ENCODE results near the gene PGBD5.

Gene PGBD5

DNA sequence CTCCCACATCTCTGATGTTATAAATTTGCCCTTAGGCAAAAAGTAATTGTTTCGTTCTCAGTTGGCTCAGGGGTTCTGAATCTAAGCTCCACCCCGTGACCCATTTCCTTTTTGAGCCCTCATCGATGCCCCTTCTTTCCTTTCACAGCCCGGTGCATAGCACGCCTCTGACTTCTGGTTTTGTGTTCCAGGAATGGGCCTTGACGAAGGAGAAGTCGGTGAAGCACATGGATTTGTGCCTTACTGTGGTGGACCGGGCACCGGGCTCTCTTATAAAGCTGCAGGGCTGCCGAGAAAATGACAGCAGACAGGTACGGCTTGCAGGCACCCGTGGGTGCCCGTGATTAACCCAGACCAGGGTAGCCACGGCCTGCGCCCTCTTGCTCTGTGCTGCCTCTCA, 151.9 kb downstream of the PGBD5 start:
- TF ChIP-seq, protein P1, sequence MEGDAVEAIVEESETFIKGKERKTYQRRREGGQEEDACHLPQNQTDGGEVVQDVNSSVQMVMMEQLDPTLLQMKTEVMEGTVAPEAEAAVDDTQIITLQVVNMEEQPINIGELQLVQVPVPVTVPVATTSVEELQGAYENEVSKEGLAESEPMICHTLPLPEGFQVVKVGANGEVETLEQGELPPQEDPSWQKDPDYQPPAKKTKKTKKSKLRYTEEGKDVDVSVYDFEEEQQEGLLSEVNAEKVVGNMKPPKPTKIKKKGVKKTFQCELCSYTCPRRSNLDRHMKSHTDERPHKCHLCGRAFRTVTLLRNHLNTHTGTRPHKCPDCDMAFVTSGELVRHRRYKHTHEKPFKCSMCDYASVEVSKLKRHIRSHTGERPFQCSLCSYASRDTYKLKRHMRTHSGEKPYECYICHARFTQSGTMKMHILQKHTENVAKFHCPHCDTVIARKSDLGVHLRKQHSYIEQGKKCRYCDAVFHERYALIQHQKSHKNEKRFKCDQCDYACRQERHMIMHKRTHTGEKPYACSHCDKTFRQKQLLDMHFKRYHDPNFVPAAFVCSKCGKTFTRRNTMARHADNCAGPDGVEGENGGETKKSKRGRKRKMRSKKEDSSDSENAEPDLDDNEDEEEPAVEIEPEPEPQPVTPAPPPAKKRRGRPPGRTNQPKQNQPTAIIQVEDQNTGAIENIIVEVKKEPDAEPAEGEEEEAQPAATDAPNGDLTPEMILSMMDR (conservative IDR thresholded peaks at IDR 0.05; ENCODE audit: low read depth), result no peak
- no peak for DNase-seq (ENCODE audit: low spot score)
- CTCF ChIA-PET, result no interaction called here
- POLR2A ChIA-PET (ENCODE audit: low non-redundant PET), result no interaction called here
- no peak overlapping the region for H3K27ac ChIP-seq

DNA sequence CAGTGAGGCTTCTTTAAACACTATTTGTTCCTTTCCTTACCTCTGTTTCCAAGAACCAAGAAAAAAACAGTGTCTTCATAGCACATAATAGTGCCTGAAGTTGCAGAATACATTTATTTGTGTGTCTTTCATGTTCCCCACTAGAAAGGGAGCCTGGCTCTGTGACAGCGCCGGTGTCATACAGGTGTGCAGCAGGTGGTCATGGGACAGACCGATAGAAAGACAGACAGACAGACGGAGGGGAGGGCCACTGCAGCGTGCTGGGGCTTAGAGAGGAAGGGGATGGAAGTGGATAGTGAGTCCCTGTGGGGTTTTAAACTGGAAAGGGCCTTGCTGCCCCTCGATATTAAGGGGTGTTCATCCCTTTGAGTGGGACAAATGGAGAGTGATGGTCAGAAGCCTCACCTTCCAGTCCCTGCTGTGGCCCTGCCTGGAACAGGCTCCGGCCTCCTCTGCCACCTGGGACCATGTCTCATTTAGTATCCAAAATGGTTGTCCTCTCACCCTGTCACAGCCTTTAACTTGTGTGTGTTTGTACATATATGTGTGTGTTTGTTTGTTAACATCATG, 152.9 kb downstream of the PGBD5 start:
- DNase-seq (ENCODE audit: low spot score), result no peak
- H3K27ac ChIP-seq, result no peak overlapping the region
- ChIA-PET CTCF (no interaction called here), POLR2A (ENCODE audit: low non-redundant PET) (no interaction called here)
- TF ChIP-seq, protein P1 (conservative IDR thresholded peaks at IDR 0.05; ENCODE audit: low read depth), result no peak

DNA sequence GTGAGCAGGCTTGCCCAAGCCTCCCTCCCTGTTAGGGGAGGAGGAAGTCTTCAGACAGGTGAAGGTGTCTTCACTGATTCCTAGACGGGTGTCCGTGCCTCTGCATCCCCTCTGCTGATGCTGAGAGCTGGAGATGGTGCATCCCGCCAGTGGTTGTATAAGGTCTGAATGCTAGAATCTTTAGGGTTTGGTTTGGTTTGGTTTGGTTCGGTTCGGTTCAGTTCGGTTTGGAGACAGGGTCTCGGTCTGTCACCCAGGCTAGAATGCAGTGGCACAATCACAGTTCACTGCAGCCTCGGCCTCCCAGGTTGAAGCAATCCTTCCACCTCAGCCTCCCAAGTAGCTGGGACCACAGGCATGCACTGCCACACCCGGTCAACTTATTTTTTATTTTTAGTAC, 153.6 kb downstream of the PGBD5 start:
- ChIA-PET CTCF (no interaction called here), POLR2A (ENCODE audit: low non-redundant PET) (no interaction called here)
- TF ChIP-seq, protein P1 (conservative IDR thresholded peaks at IDR 0.05; ENCODE audit: low read depth), result no peak
- DNase-seq (ENCODE audit: low spot score), result no peak
- H3K27ac ChIP-seq, result no peak overlapping the region

DNA sequence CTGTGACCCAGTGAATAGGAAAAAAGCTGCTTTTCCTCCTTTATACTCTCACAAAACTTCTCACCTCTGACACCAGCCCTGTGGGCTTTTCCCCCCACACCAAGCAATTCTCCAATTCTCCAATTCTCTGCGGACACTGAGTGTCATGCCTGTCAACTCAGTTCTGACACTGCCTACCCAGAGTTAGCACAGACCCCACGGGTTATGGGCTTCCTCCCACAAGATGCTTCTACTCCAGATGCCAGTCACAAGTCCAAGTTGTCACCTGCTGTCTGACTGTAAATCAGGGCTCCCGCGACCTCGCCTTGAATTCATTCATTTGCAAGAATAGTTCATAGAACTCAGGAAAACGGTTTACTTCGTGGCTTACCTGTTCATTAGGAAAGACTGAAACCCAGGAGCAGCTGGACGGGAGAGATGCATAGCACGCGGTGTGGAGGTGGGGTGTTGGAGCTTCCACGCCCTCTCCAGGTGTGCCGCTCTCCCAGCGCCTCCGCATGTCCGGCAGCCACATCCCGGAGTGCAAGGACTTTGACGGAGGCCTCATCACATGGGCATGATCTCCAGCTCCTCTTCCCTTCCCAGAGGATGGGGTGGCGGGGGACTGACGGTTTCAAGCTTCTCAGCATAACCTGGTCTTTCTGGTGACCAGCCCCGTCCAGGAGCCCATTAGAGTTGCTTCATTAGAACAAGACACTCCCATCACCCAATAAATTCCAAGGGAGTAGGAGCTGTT, 154.7 kb downstream of the PGBD5 start:
- ChIA-PET CTCF (interaction anchor here (0.5 kb wide), 1 partner anchor 279 kb away, joined by 8 read pairs; no protein-coding TSS in a partner anchor), POLR2A (ENCODE audit: low non-redundant PET) (no interaction called here)
- no peak overlapping the region for H3K27ac ChIP-seq
- TF ChIP-seq, protein P1 (conservative IDR thresholded peaks at IDR 0.05; ENCODE audit: low read depth), result no peak
- no peak for DNase-seq (ENCODE audit: low spot score)

DNA sequence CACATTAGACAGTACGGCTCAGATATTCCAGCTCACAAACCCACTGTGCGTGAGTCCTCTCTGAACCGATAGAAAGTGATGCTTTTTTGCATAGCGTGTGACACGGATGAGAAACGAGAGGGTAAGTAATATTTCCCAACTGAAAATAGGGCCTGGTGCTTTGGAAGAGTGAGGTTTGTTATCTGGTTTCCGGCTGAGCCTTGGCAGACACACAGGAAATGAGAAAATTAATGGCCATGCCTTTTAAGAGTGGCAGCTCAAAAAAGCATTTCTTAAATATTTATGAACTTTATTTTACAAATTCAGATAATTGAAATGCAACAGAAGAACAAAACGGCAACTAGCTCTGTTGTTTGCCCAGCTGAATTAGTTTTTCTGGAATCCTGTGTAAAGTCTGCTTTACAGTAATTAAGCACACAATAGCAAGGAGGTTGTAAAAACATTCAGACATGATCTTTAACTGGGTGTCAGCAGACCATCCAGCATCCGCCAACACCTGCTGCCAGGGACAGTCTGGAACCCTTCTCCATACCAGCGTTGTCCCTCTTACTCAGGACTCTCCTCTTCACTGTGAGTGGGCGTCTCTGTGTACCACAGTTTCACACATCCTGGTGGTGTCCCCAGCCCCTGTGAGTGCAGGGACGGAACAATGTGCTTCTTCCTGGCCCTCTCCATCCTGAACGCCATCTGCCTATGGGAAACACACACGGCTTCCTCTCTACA, 155.4 kb downstream of the PGBD5 start:
- no peak overlapping the region for H3K27ac ChIP-seq
- ChIA-PET CTCF (interaction anchor here (0.5 kb wide), 1 partner anchor 278 kb away, joined by 8 read pairs; no protein-coding TSS in a partner anchor), POLR2A (ENCODE audit: low non-redundant PET) (no interaction called here)
- no peak for DNase-seq (ENCODE audit: low spot score)
- TF ChIP-seq, protein P1 (conservative IDR thresholded peaks at IDR 0.05; ENCODE audit: low read depth), result no peak

DNA sequence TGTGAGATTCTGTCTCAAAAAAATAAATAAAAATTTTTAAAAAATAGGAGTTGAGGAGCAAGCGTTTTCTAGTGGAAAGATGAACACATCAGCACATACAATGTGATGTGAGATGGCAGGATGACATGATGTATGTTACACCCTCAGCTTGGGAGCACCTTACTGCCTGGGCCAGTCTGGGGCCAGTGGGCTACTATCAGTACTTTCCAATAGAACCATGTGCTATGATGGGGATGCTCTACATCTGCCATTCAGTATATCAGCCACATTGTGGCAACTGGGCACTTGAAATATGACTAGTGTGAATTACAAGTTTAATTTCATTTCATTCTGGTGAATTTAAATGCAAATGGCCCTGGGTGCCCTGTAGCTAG, 156.0 kb downstream of the PGBD5 start:
- ChIA-PET POLR2A (ENCODE audit: low non-redundant PET) (no interaction called here), CTCF (no interaction called here)
- TF ChIP-seq, protein P1 (conservative IDR thresholded peaks at IDR 0.05; ENCODE audit: low read depth), result no peak
- no peak overlapping the region for H3K27ac ChIP-seq
- DNase-seq (ENCODE audit: low spot score), result no peak
